Measurements from ENCODE around the gene GOLGA8N.

DNA sequence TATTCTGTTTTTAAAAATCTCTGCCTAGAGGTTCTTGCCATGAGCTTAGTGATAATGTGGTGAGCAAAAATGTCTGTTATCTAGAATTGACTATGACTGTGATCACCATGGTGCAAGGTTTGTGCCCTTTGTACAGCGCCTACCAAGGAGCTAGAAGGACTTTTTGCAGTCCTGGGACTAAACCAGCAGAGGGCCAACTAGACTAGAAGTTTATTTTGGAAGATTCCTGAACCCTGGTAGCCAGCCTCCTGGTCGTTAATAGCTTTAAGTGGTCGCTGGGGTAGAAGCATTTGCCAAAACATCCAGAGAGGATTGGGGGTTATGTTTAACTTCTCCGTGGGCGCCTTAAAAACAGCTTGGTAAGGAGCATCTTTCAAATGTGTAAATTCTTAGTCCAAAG is 56.1 kb downstream of the GOLGA8N start:
- TF ChIP-seq EZH2 (IDR thresholded peaks at IDR 0.05; ENCODE audit: borderline replicate concordance, low read depth, low read length, severe bottlenecking), result no peak
- TF ChIP-seq CTCF (IDR thresholded peaks at IDR 0.05; ENCODE audit: extremely low read depth in 1 of 2, insufficient read depth in 1 of 2, low read depth in 1 of 2, low read length in 2 of 2), result peak in 1 of 2 donors; percentile 26
- TF ChIP-seq POLR2A (IDR thresholded peaks at IDR 0.05; ENCODE audit: low read depth, low read length), result no peak
- no peak for TF ChIP-seq MYC (IDR thresholded peaks at IDR 0.05; ENCODE audit: low read depth, low read length)
- TF ChIP-seq POLR2AphosphoS5 (IDR thresholded peaks at IDR 0.05; ENCODE audit: insufficient read depth, low read depth, low read length), result no peak
- no peak for TF ChIP-seq FOS (IDR thresholded peaks at IDR 0.05; ENCODE audit: borderline replicate concordance, insufficient read depth, low read length)
- TF ChIP-seq, protein P1, sequence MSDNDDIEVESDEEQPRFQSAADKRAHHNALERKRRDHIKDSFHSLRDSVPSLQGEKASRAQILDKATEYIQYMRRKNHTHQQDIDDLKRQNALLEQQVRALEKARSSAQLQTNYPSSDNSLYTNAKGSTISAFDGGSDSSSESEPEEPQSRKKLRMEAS (IDR thresholded peaks at IDR 0.05; ENCODE audit: insufficient read depth, insufficient read length), result no peak
